ENCODE measurements around the gene SNRNP35.

- TF ChIP-seq, protein P1, sequence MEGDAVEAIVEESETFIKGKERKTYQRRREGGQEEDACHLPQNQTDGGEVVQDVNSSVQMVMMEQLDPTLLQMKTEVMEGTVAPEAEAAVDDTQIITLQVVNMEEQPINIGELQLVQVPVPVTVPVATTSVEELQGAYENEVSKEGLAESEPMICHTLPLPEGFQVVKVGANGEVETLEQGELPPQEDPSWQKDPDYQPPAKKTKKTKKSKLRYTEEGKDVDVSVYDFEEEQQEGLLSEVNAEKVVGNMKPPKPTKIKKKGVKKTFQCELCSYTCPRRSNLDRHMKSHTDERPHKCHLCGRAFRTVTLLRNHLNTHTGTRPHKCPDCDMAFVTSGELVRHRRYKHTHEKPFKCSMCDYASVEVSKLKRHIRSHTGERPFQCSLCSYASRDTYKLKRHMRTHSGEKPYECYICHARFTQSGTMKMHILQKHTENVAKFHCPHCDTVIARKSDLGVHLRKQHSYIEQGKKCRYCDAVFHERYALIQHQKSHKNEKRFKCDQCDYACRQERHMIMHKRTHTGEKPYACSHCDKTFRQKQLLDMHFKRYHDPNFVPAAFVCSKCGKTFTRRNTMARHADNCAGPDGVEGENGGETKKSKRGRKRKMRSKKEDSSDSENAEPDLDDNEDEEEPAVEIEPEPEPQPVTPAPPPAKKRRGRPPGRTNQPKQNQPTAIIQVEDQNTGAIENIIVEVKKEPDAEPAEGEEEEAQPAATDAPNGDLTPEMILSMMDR (IDR thresholded peaks at IDR 0.05), result no peak
- TF ChIP-seq POLR2A (IDR thresholded peaks at IDR 0.05), result no peak
Measured at GRCh38 chr12:123474485-123475245, 16.7 kb downstream of the SNRNP35 start.

All from ovary (tissue), 3 donors.